ENCODE measurements around the gene CEP85L.
"Not testable (repeated sequence)": the region's sequence is repeated elsewhere in the genome, so short reads cannot be mapped to it uniquely, and the experiment has no call there.

CEP85L gene

DNA sequence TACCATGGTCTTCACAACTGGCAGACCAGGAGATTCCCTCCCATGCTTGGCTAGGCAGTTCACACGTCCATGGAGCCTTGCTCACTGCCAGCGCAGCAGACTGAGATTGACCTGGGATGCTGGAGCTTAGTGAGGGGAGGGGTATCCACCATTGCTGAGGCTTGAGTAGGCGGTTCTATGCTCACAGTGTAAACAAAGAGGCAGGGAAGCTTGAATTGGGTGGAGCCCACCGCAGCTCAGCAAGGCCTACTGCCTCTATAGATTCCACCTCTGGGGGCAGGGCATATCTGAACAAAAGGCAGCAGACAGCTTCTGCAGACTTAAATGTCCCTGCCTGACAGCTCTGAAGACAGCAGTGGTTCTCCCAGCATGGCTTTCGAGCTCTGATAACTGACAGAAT lies 230.1 kb downstream of the CEP85L start:
- not testable (repeated sequence) for DNase-seq; H3K4me3 Mint-ChIP-seq; ATAC-seq (replicated peaks); H3K4me1 Mint-ChIP-seq; H3K27me3 Mint-ChIP-seq; H3K36me3 Mint-ChIP-seq; H3K27ac Mint-ChIP-seq
- H3K9me3 Mint-ChIP-seq: peaks cover 13 to 14% of the 10 kb centered on the region in 2 donors

DNA sequence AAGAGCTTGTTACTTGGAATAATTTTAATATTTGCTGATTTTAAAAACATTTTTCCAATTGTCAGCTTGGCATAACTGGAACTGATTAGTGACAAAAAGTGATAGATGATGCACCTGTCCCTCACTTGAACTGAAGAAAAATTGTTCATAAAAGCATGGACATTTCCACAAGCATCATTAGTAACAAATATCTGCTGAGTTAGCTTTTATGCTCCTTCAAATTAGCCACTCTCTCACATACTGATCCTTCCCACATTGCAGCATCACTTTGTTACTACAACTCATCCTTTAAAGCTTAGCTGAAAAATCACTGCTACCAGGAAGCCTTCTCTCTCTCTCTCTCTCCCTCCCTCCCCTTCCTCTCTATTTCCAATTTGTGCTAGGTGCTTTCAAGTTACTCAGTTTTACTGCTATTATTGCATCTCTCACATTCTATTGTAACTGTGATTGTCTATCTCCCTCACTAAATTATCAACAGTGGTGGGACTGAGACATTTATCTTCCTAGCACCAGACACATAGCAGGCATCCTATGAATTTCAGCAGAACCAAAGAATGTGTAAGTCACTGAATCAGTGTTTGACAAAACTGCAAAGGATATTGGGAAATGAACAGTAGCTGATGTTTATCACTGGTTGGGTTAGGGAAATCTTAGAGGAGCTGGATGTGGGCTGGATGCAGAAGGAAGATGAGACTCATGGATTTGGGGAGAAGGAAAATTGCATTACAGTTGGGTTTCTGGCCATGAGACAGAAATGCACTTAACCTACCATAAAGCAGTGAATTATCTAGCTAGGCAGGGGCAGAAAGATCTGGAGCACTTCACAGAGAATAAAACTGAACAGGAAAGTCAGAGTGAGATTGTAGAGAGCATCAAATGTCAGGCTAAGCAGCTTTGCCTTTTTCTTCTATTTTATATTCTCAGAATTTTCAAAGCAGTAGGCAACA lies 231.7 kb downstream of the CEP85L start:
- Mint-ChIP-seq H3K27me3 (no peaks in the 10 kb centered on the region), H3K4me1 (no peaks in the 10 kb centered on the region), H3K4me3 (no peak overlapping the region), H3K27ac (no peak overlapping the region), H3K9me3 (peaks cover 5 to 9% of the 10 kb centered on the region in 2 donors), H3K36me3 (peaks cover 5% of the 10 kb centered on the region in 2 donors)
- ATAC-seq (replicated peaks) (no peak), DNase-seq (no peak)
